Keratinocyte (primary cell): ENCODE measurements around the gene RARA. TPM values are rescaled to one million over a fixed set of nuclear protein-coding genes. Genes with fewer than 3 reads are reported as not detected.
A peak's percentile ranks its signal among the peaks of the same experiment; 100 is the strongest.

ENCODE experiments used
- DNase-seq: peaks from one replicate; pipeline ENCODE4 v3.0.0-alpha.2; 2011; ENCODE audit warnings: low read depth, missing footprints, low spot score
- FAIRE-seq: peaks from 2 replicates; lab custom pipeline; 2011; peaks lifted over from hg19 to GRCh38; lab: Jason Lieb, UNC
- H2AFZ ChIP-seq: 2 replicates; pipeline ENCODE4 v1.6.0; 2012; ENCODE audit warnings: low read length, control low read depth, inconsistent platforms; ENCODE audit not compliant: control insufficient read depth
- H3K27ac ChIP-seq: 2 replicates; pipeline ENCODE4 v1.5.1; 2011; ENCODE audit warnings: low read length; ENCODE audit not compliant: control insufficient read depth, insufficient read depth
- H3K27me3 ChIP-seq: 3 replicates; pipeline ENCODE4 v1.6.0; 2011; ENCODE audit warnings: low read length; ENCODE audit not compliant: control insufficient read depth, insufficient read depth; ENCODE audit errors: extremely low read depth
- H3K36me3 ChIP-seq, 2 experiments: 2 replicates in 1 of 2; 3 replicates in 1 of 2; pipeline ENCODE4 v1.5.1; 2011; ENCODE audit warnings: low read length in 2 of 2, mild to moderate bottlenecking in 1 of 2; ENCODE audit not compliant: control insufficient read depth in 2 of 2, insufficient read depth in 2 of 2; ENCODE audit errors: extremely low read depth in 1 of 2
- H3K4me1 ChIP-seq: 3 replicates; pipeline ENCODE4 v1.5.1; 2011; ENCODE audit warnings: low read length; ENCODE audit not compliant: control insufficient read depth, insufficient read depth; ENCODE audit errors: extremely low read depth
- H3K4me2 ChIP-seq: 3 replicates; pipeline ENCODE4 v1.6.0; 2011; ENCODE audit warnings: low read depth, low read length; ENCODE audit not compliant: control insufficient read depth, insufficient read depth; ENCODE audit errors: extremely low read depth
- H3K4me3 ChIP-seq, 3 experiments: fragments of 200-600 bp in 1 of 3; sonication (generic) in 1 of 3; 2 replicates in 2 of 3; 3 replicates in 1 of 3; pipeline ENCODE4 v1.5.1; 2011 to 2016; ENCODE audit warnings: low read length in 3 of 3, mild to moderate bottlenecking in 3 of 3, control low read depth in 2 of 3, inconsistent platforms in 1 of 3, low read depth in 1 of 3, mixed read lengths in 1 of 3, mixed run types in 1 of 3, moderate library complexity in 1 of 3; ENCODE audit not compliant: control insufficient read depth in 2 of 3, insufficient read depth in 2 of 3; ENCODE audit errors: extremely low read depth in 1 of 3
- H3K79me2 ChIP-seq: 2 replicates; pipeline ENCODE4 v1.6.0; 2012; ENCODE audit warnings: low read length; ENCODE audit not compliant: control insufficient read depth, insufficient read depth
- H3K9ac ChIP-seq: 3 replicates; pipeline ENCODE4 v1.6.0; 2011; ENCODE audit warnings: low read length; ENCODE audit not compliant: control insufficient read depth, insufficient read depth; ENCODE audit errors: extremely low read depth
- H3K9me1 ChIP-seq: 3 replicates; pipeline ENCODE4 v1.6.0; 2011; ENCODE audit warnings: low read length; ENCODE audit not compliant: control insufficient read depth, insufficient read depth; ENCODE audit errors: extremely low read depth
- H3K9me3 ChIP-seq: 2 replicates; pipeline ENCODE4 v1.5.1; 2012; ENCODE audit warnings: low read depth, low read length; ENCODE audit not compliant: control insufficient read depth
- H4K20me1 ChIP-seq: 3 replicates; pipeline ENCODE4 v1.6.0; 2011; ENCODE audit warnings: low read length; ENCODE audit not compliant: control insufficient read depth, insufficient read depth; ENCODE audit errors: extremely low read depth
- EZH2 ChIP-seq: IDR thresholded peaks from one replicate; pipeline ENCODE4 v1.6.1; 2012; ENCODE audit warnings: inconsistent platforms, mild to moderate bottlenecking, low read length, moderate library complexity
- dilution Hi-C: fragments of 300-500 bp; cut with MboI; formaldehyde crosslinking; loops from one replicate; pipeline ENCODE4 v1.7.0; 2020; ENCODE audit warnings: low sequenced_read_pairs; ENCODE audit not compliant: extremely low pct_ligation_motif_present
- polyA plus RNA-seq, 5 experiments: library from polyadenylated mRNA; depleted of rRNA in 3 of 5; stranded (reverse) in 3 of 5; stranded (forward) in 1 of 5; unstranded in 1 of 5; fragments of >200 nt; gene quantifications; 1 replicate in 1 of 5; 2 replicates in 3 of 5; 3 replicates in 1 of 5; pipeline versions ENCODE4 v1.2.1 to v1.2.3, GENCODE V29; 2011 to 2012; ENCODE audit warnings: missing spikeins in 2 of 5, low read depth in 1 of 5, low replicate concordance in 1 of 5
- TF ChIP-seq, protein P1 (sequence below), 3 experiments: IDR thresholded peaks in 1 of 3; conservative IDR thresholded peaks in 1 of 3; optimal IDR thresholded peaks in 1 of 3; 2 replicates in 2 of 3; 3 replicates in 1 of 3; pipeline versions ENCODE3 to v1.5.1; 2011; ENCODE audit warnings: low read length in 3 of 3, mild to moderate bottlenecking in 3 of 3, moderate library complexity in 2 of 3, control low read depth in 1 of 3, inconsistent platforms in 1 of 3; ENCODE audit not compliant: insufficient read depth in 2 of 3; ENCODE audit errors: extremely low read depth in 1 of 3

RARA gene
- polyA plus RNA-seq, 1 donor (not counting 4 experiments of a cell fraction or from before 2014, with no cell fraction given): 3.8 TPM

DNA sequence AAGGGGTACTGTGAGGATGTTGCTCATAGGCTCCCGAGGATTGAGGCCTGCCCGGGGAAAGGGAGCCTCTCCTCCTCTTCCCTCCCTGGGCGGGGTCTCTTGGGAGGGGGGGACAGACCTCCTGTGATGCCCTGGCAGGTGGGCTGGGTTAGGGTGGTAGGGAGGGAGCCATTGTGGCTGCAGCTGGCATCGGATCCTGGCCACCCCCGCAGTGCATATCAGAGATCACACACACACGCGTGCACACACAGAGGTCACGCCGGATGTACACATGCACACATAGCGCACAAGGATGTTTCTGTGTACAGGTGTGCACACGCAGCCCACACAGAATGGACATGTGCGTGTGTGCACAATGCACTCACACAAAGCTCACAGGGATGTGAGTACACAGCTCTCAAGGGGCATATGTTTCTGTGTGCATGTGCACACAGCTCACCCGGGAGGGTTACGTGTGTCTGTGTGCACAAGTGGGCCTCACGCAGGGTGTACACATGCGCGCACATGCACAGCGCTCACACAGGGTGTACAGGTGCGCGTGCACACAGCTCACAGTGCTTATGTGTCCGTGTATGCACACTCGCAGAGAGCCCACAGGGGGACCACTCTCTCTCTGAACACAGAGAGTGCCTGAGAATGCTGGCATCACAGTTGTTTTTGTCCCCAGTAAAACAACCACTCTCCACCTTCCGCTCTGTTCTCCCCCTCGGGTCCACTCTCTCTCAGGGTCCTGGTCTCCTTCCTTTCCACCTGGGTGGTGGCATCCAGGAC lies 53.1 kb downstream of the RARA start:
- Histone ChIP-seq H3K79me2 (no peaks in the 10 kb centered on the region), H3K27ac (no peak overlapping the region), H2AFZ (no peak overlapping the region), H3K4me1 (peaks cover 3% of the 10 kb centered on the region), H3K4me3 (peak overlapping the region in 2 of 3 experiments; percentile 45 to 49), H3K4me2 (peak overlapping the region; percentile 83), H4K20me1 (no peaks in the 10 kb centered on the region), H3K9me1 (no peaks in the 10 kb centered on the region), H3K9me3 (no peaks in the 10 kb centered on the region), H3K9ac (no peak overlapping the region), H3K36me3 (no peaks in the 10 kb centered on the region), H3K27me3 (no peaks in the 10 kb centered on the region)
- no peak for FAIRE-seq
- no peak for DNase-seq
- dilution Hi-C loops: loop anchor here (5.0 kb wide), 1 partner anchor 60 kb away; no protein-coding TSS in a partner anchor
- TF ChIP-seq, protein P1, sequence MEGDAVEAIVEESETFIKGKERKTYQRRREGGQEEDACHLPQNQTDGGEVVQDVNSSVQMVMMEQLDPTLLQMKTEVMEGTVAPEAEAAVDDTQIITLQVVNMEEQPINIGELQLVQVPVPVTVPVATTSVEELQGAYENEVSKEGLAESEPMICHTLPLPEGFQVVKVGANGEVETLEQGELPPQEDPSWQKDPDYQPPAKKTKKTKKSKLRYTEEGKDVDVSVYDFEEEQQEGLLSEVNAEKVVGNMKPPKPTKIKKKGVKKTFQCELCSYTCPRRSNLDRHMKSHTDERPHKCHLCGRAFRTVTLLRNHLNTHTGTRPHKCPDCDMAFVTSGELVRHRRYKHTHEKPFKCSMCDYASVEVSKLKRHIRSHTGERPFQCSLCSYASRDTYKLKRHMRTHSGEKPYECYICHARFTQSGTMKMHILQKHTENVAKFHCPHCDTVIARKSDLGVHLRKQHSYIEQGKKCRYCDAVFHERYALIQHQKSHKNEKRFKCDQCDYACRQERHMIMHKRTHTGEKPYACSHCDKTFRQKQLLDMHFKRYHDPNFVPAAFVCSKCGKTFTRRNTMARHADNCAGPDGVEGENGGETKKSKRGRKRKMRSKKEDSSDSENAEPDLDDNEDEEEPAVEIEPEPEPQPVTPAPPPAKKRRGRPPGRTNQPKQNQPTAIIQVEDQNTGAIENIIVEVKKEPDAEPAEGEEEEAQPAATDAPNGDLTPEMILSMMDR (optimal IDR thresholded peaks at IDR 0.05 in 1 of 3, IDR thresholded peaks at IDR 0.05 in 1 of 3, conservative IDR thresholded peaks at IDR 0.05 in 1 of 3; ENCODE audit: extremely low read depth in 1 of 3, insufficient read depth in 2 of 3, low read length in 3 of 3): no peak
- TF ChIP-seq EZH2: no peak

DNA sequence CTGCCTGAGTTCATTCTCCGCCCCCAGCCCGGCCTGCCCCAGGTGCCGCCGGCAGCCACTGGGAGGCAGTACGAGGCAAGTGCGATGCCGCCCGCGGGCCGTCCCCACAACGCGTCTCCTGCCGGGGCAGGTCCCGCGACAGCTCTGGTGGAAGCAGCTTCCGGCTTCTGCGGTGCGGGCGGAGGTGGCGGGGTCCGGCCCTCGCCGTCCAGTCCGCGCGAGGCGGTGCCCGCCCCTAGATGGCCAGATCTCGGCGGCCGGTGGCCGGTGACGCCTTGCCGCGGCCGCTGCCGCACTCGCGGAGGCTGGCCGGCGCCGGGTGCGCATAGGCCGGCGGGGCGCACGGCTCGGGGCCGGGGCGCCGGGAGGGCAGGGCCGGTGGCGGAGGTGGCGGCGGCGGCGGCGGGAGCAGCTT lies 53.7 kb downstream of the RARA start:
- peak overlapping the region; percentile 22 for H3K9ac ChIP-seq
- TF ChIP-seq EZH2: no peak
- TF ChIP-seq, protein P1 (optimal IDR thresholded peaks at IDR 0.05 in 1 of 3, IDR thresholded peaks at IDR 0.05 in 1 of 3, conservative IDR thresholded peaks at IDR 0.05 in 1 of 3; ENCODE audit: extremely low read depth in 1 of 3, insufficient read depth in 2 of 3, low read length in 3 of 3): peak; percentile 53 to 95 (median 79)
- peak overlapping the region; percentile 83 for H3K4me2 ChIP-seq
- H2AFZ ChIP-seq: peak overlapping the region; percentile 58
- peak overlapping the region; percentile 45 to 55 (median 49) for H3K4me3 ChIP-seq
- H4K20me1 ChIP-seq: no peaks in the 10 kb centered on the region
- DNase-seq: no peak
- no peaks in the 10 kb centered on the region for H3K9me1 ChIP-seq
- no peak for FAIRE-seq
- no peaks in the 10 kb centered on the region for H3K36me3 ChIP-seq
- no peaks in the 10 kb centered on the region for H3K27me3 ChIP-seq
- peaks cover 3% of the 10 kb centered on the region for H3K4me1 ChIP-seq
- dilution Hi-C loops: loop anchor here (5.0 kb wide), 1 partner anchor 60 kb away; no protein-coding TSS in a partner anchor
- H3K27ac ChIP-seq: no peak overlapping the region
- no peaks in the 10 kb centered on the region for H3K9me3 ChIP-seq
- no peaks in the 10 kb centered on the region for H3K79me2 ChIP-seq
